HFF-Myc (cell line): ENCODE results near the gene TMEM202.

ENCODE experiments used
- DNase-seq: peaks from one replicate; pipeline ENCODE4 v3.0.0-alpha.2; 2011; ENCODE audit warnings: low read depth; ENCODE audit errors: extremely low read depth
- H3K4me3 ChIP-seq: replicated peaks from 2 replicates; pipeline ENCODE4 v1.5.1; 2011; ENCODE audit warnings: low read depth, mild to moderate bottlenecking, control low read depth, low read length
- TF ChIP-seq, protein P1 (sequence below): IDR thresholded peaks from 2 replicates; pipeline ENCODE4 v1.5.1; 2012; ENCODE audit warnings: mild to moderate bottlenecking, low read depth, low read length, control low read depth; ENCODE audit errors: missing control alignments

Gene TMEM202

GRCh38 chr15:72445426-72445825, 47.3 kb downstream of the TMEM202 start:
- DNase-seq, result no peak
- H3K4me3 ChIP-seq, result no peak overlapping the region
- TF ChIP-seq, protein P1, sequence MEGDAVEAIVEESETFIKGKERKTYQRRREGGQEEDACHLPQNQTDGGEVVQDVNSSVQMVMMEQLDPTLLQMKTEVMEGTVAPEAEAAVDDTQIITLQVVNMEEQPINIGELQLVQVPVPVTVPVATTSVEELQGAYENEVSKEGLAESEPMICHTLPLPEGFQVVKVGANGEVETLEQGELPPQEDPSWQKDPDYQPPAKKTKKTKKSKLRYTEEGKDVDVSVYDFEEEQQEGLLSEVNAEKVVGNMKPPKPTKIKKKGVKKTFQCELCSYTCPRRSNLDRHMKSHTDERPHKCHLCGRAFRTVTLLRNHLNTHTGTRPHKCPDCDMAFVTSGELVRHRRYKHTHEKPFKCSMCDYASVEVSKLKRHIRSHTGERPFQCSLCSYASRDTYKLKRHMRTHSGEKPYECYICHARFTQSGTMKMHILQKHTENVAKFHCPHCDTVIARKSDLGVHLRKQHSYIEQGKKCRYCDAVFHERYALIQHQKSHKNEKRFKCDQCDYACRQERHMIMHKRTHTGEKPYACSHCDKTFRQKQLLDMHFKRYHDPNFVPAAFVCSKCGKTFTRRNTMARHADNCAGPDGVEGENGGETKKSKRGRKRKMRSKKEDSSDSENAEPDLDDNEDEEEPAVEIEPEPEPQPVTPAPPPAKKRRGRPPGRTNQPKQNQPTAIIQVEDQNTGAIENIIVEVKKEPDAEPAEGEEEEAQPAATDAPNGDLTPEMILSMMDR, result no peak

DNA sequence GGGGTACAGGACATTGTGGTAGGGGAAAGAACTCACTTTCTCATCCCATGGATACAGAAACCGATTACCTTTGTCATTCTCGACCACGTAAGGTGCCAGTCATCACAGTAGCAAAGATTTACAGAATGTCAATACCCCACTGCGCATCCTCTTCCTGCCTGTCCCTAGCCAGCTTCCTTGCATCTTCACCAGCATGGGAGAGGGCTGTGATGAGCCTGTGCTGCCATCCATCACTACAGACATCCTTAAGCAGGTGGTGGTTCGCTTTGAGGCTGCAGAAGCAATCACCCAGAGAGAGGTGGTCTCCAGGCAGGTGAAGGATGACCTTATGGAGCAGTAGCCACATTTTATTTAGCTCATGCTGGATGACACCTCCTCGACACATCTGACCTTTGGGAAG, 52.7 kb downstream of the TMEM202 start:
- H3K4me3 ChIP-seq, result no peak overlapping the region
- TF ChIP-seq, protein P1, result no peak
- DNase-seq, result no peak

- no peak for DNase-seq
- TF ChIP-seq, protein P1, result no peak
- H3K4me3 ChIP-seq, result no peak overlapping the region
Measured at GRCh38 chr15:72451224-72451623, 53.1 kb downstream of the TMEM202 start.

DNA sequence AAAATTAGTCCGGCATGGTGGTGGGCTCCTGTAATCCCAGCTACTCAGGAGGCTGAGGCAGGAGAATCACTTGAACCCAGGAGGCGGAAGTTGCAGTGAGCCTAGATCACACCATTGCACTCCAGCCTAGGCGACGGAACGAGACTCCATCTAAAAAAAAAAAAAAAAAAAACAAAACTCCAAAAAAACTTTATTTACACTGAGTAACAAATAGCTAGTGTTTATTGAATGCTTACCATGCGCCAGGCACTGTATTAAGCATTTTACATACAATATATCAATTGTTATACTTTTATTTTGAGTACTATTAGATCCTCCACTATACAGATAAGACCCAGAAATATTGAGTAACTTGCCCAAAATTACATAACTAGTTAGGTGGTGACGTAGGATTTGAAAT, 58.6 kb downstream of the TMEM202 start:
- no peak overlapping the region for H3K4me3 ChIP-seq
- no peak for DNase-seq
- TF ChIP-seq, protein P1, result no peak
